GM12878 (cell line): Measurements from ENCODE around the gene CFI. TPM values are rescaled to one million over a fixed set of nuclear protein-coding genes. Genes with fewer than 3 reads are reported as not detected.

Experiments
- ATAC-seq: fragments of 200-7000 bp; cut with Tn5 transposase; 3 replicates; pipeline ENCODE4 v1.9.1; 2020; ENCODE audit warnings: mild to moderate bottlenecking, moderate library complexity
- BruUV-seq: library from RNA; stranded (reverse); fragments of 400-500 nt; replicated peaks from 2 replicates; lab custom pipeline; 2021; lab: Mats Ljungman, UMichigan
- CTCF ChIA-PET: fragments of 300-600 bp; sonication (Branson Sonifier 250); formaldehyde crosslinking; extraction: SDS; loops from one replicate; lab custom pipeline; 2021; ENCODE audit warnings: inconsistent platforms; lab: Yijun Ruan, JAX
- POLR2A ChIA-PET: fragments of 350-600 bp; formaldehyde crosslinking; extraction: SDS; loops from one replicate; lab custom pipeline; 2021; ENCODE audit warnings: inconsistent platforms; lab: Charles Lee
- RAD21 ChIA-PET: fragments of 300-600 bp; sonication (Branson Sonifier 250); formaldehyde crosslinking; loops from one replicate; lab custom pipeline; 2023; ENCODE audit warnings: antibody characterized with exemption; ENCODE audit not compliant: unreplicated experiment; lab: Charles Lee
- SMC1A ChIA-PET: fragments of 300-600 bp; sonication (Branson Sonifier 250); formaldehyde crosslinking; loops from one replicate; lab custom pipeline; 2023; ENCODE audit not compliant: unreplicated experiment, uncharacterized antibody; lab: Charles Lee
- DNase-seq: peaks from one replicate; pipeline ENCODE4 v3.0.0-alpha.2; 2011; ENCODE audit warnings: low read depth, low spot score
- FAIRE-seq: peaks from 3 replicates; lab custom pipeline; 2011; peaks lifted over from hg19 to GRCh38; lab: Jason Lieb, UNC
- H2AFZ ChIP-seq: 2 replicates; pipeline ENCODE4 v1.6.0; 2011; ENCODE audit warnings: low read depth, low read length, control low read depth; ENCODE audit not compliant: control insufficient read depth
- H3K27ac ChIP-seq: 2 replicates; pipeline ENCODE4 v1.5.1; 2011; ENCODE audit warnings: control low read depth; ENCODE audit not compliant: control insufficient read depth, insufficient read depth
- H3K27me3 ChIP-seq, 2 experiments: replicated peaks in 1 of 2; 2 replicates each; pipeline versions ENCODE4 v1.6.0 to v1.6.1; 2011; ENCODE audit warnings: low read length in 1 of 2; ENCODE audit not compliant: control insufficient read depth in 2 of 2, insufficient read depth in 2 of 2
- H3K36me3 ChIP-seq, 2 experiments: 2 replicates each; pipeline ENCODE4 v1.5.1; 2011; ENCODE audit warnings: low read length in 1 of 2; ENCODE audit not compliant: control insufficient read depth in 2 of 2, insufficient read depth in 2 of 2
- H3K4me1 ChIP-seq: 2 replicates; pipeline ENCODE4 v1.6.1; 2011; ENCODE audit warnings: mild to moderate bottlenecking, low read length, moderate library complexity, mixed read lengths; ENCODE audit not compliant: control insufficient read depth, insufficient read depth
- H3K4me2 ChIP-seq: 2 replicates; pipeline ENCODE4 v1.6.0; 2011; ENCODE audit warnings: control low read depth; ENCODE audit not compliant: control insufficient read depth, insufficient read depth
- H3K4me3 ChIP-seq: fragments of 200-600 bp; sonication (generic); 2 replicates; pipeline ENCODE4 v1.5.1; 2016
- H3K79me2 ChIP-seq: 2 replicates; pipeline ENCODE4 v1.6.0; 2011; ENCODE audit warnings: low read length; ENCODE audit not compliant: control insufficient read depth, insufficient read depth
- H3K9ac ChIP-seq: 2 replicates; pipeline ENCODE4 v1.8.0; 2011; ENCODE audit warnings: low read length, control low read depth, mixed read lengths; ENCODE audit not compliant: control insufficient read depth, insufficient read depth
- H3K9me3 ChIP-seq: replicated peaks from 3 replicates; pipeline ENCODE4 v1.5.1; 2011; ENCODE audit warnings: mild to moderate bottlenecking, low read length; ENCODE audit not compliant: control insufficient read depth, insufficient read depth
- H4K20me1 ChIP-seq: 2 replicates; pipeline ENCODE4 v1.6.0; 2011; ENCODE audit not compliant: control insufficient read depth, insufficient read depth
- JUNB ChIP-seq: IDR thresholded peaks from 2 replicates; pipeline ENCODE4 v1.6.1; 2016; ENCODE audit warnings: antibody characterized with exemption, mild to moderate bottlenecking
- MTA3 ChIP-seq: IDR thresholded peaks from 2 replicates; pipeline ENCODE4 v1.6.1; 2012; ENCODE audit warnings: low read length, inconsistent platforms, borderline replicate concordance
- NRF1 ChIP-seq: conservative IDR thresholded peaks from 2 replicates; pipeline ENCODE4 v1.6.1; 2011; ENCODE audit warnings: mild to moderate bottlenecking, low read depth, low read length, improper control_type of control experiment
- RAD51 ChIP-seq: fragments of 450-650 bp; IDR thresholded peaks from 2 replicates; pipeline ENCODE4 v1.6.1; 2016; ENCODE audit warnings: moderate library complexity, mild to moderate bottlenecking, inconsistent platforms
- STAT3 ChIP-seq: IDR thresholded peaks from 2 replicates; pipeline ENCODE4 v1.6.1; 2011; ENCODE audit warnings: low read depth, low read length, improper control_type of control experiment
- ZNF217 ChIP-seq: fragments of 450-650 bp; IDR thresholded peaks from 2 replicates; pipeline ENCODE4 v1.6.1; 2017; ENCODE audit warnings: antibody characterized with exemption, mild to moderate bottlenecking
- WGBS: methylation state at CpG from one replicate; pipeline ENCODE4 v1.1.6; 2016; ENCODE audit warnings: low lambda C conversion rate; ENCODE audit not compliant: insufficient replicate concordance, insufficient coverage; ENCODE audit errors: missing lambda C conversion rate; 5-methylcytosine and 5-hydroxymethylcytosine counted together
- in situ Hi-C: fragments of 300-500 bp; cut with MboI; formaldehyde crosslinking; loops from 9 replicates; pipeline ENCODE4 v1.14.3; 2018; ENCODE audit warnings: mixed read lengths
- intact Hi-C: fragments of 100-400 bp; cut with micrococcal nuclease; formaldehyde crosslinking; loops from one replicate; pipeline ENCODE4 v1.14.2; 2022; ENCODE audit not compliant: unreplicated experiment
- polyA plus RNA-seq, 11 experiments: library from polyadenylated mRNA; depleted of rRNA in 4 of 11; unstranded in 6 of 11; stranded (reverse) in 5 of 11; fragments of >200 nt; fragmentation: Nextera tagmentation in 4 of 11; fragmentation: Illumina TruSeq in 1 of 11; extraction: Ambion mirVana in 4 of 11; extraction: Trizol in 1 of 11; gene quantifications; 1 replicate in 1 of 11; 2 replicates in 10 of 11; pipeline versions ENCODE4 v1.2.1 to v1.2.3, GENCODE V29; 2011 to 2016; ENCODE audit warnings: inconsistent platforms in 2 of 11, missing spikeins in 2 of 11, low read depth in 1 of 11
- total RNA-seq, 4 experiments: library from RNA; depleted of rRNA in 3 of 4; stranded (reverse); fragments of >200 nt in 3 of 4; fragmentation: Illumina TruSeq in 1 of 4; extraction: Trizol in 1 of 4; gene quantifications; 2 replicates each; pipeline versions ENCODE4 v1.2.1 to v1.2.3, GENCODE V29; 2013 to 2021

The CFI gene
- total and polyA plus RNA-seq, 10 of the 15 experiments (the other 5 are each of a cell fraction or from before 2014, with no cell fraction given): 0.15 to 0.28 TPM; not detected in 8

DNA sequence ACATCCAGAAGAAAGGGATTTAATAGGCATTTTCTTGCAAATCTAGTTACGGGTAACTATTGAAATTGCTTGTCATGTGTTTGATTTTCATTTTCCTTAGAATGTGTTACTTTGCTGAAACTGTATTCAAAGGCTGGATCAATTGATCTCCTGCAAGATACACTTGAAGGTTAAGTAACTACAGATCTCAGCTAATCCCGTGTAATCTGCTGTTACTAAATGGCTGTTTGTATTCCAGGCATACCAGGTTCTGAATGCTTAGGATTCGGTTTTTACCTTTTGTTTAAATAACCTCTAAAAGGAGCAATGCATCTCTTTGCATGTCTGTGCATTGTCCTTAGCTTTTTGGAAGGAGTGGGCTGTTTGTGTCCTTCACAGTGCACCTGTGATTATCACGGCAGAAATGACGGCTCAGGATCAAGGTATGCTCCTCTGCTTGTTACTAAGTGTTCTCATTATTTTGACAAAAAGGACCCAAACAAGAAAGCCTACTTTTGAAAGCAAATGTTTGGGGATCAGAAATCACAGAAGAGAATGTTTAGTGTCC lies 46.2 kb upstream of the CFI start, which contains the start of gene LRIT3:
Gene LRIT3, plus strand, starts transcription at position 212 of the 547 bp plus-strand sequence. Its CDS starts 95 bp downstream, at position 307.
- no peak within 1 kb of the TSS for H3K4me3 ChIP-seq
- no peaks in the 10 kb centered on the region for H3K79me2 ChIP-seq
- H3K27ac ChIP-seq: no peak within 1 kb of the TSS
- FAIRE-seq (no peak), ATAC-seq (no peak)
- in situ Hi-C loops (no loop called here), intact Hi-C loops (no loop called here)
- H3K4me2 ChIP-seq: no peak within 1 kb of the TSS
- no peaks in the 10 kb centered on the region for H3K36me3 ChIP-seq
- H3K27me3 ChIP-seq: no peaks in the 10 kb centered on the region
- H2AFZ ChIP-seq: no peak within 1 kb of the TSS
- no peaks in the 10 kb centered on the region for H3K4me1 ChIP-seq
- H4K20me1 ChIP-seq: no peaks in the 10 kb centered on the region
- no TSS peak for BruUV-seq
- RAD21 ChIA-PET: no interaction called here
- TF ChIP-seq NRF1: no peak
- TF ChIP-seq MTA3: no peak
- TF ChIP-seq, all 136 proteins: peak for 0
- ChIA-PET SMC1A (interaction anchor here (0.9 kb wide), 1 partner anchor 16 kb away, joined by 3 read pairs; no protein-coding TSS in a partner anchor), POLR2A (no interaction called here), CTCF (no interaction called here)
- H3K9me3 ChIP-seq: no peaks in the 10 kb centered on the region
- WGBS: 64% methylated on average over 5 of the region's 5 CpGs
- DNase-seq: no peak
- no peak within 1 kb of the TSS for H3K9ac ChIP-seq

DNA sequence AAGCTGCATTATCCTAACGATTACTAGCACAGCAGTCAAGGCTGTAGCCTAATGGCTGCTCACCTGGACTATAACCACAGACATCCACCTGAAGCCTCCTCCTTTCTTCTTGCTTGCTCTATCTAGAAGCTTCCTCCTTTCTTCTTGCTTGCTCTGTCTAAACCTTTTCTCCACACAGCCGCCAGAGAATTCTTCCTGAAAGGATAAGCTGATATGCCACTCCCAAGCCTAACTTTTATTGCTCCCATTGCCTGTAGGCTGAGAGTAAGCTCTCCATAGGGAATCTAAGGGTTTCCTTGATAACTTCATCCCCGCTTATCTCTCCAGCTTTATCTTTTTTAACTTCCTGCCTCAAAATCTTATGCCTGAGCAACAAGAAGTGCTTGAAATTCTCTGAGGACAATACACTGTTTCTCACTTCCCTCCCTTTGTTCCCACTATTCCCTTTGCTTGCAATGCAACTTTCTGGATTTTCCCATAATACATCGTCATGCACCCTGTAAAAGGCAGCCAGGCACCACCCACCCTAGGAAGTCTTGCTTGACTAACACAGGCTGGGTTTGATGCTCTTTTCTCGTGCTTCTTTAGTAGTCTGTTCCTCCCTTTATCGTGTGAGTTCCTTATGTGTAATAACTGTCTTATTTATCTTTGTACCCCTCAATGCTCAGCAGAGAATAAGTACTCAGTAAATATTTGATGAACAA lies 44.7 kb upstream of the CFI start:
- no peak for DNase-seq
- H3K27me3 ChIP-seq: no peaks in the 10 kb centered on the region
- H3K9me3 ChIP-seq: no peaks in the 10 kb centered on the region
- no peak overlapping the region for H3K4me2 ChIP-seq
- no peaks in the 10 kb centered on the region for H4K20me1 ChIP-seq
- ChIA-PET RAD21 (no interaction called here), SMC1A (no interaction called here), CTCF (interaction anchor here (0.6 kb wide), 1 partner anchor 841 kb away, joined by 4 read pairs; no protein-coding TSS in a partner anchor), POLR2A (no interaction called here)
- BruUV-seq: no TSS peak
- H3K36me3 ChIP-seq: no peaks in the 10 kb centered on the region
- H3K9ac ChIP-seq: no peak overlapping the region
- H3K79me2 ChIP-seq: no peaks in the 10 kb centered on the region
- WGBS: 37% methylated on average over 6 of the region's 6 CpGs
- no peak overlapping the region for H3K4me3 ChIP-seq
- in situ Hi-C loops (no loop called here), intact Hi-C loops (no loop called here)
- no peak overlapping the region for H3K27ac ChIP-seq
- H2AFZ ChIP-seq: no peak overlapping the region
- no peak for FAIRE-seq
- ATAC-seq: no peak
- H3K4me1 ChIP-seq: no peaks in the 10 kb centered on the region
- TF ChIP-seq RAD51 (no peak), ZNF217 (no peak), JUNB (no peak), STAT3 (no peak)
- TF ChIP-seq, all 136 proteins: peak for 0
